Measurements from ENCODE around the gene ANKS6. TPM values are rescaled to one million over a fixed set of nuclear protein-coding genes. Genes with fewer than 3 reads are reported as not detected.

The ANKS6 gene
- total RNA-seq, 2 donors from 2014 or later = 13.2 to 32.0 TPM

- WGBS, 2 donors = 76 to 84% methylated on average over 15 to 18 of the region's 18 CpGs
- peaks cover 30% of the 10 kb centered on the region for H3K4me1 ChIP-seq
- H3K9me3 ChIP-seq = no peaks in the 10 kb centered on the region
- intact Hi-C loops (cut with DNase I) = no loop called here
- no peak for TF ChIP-seq POLR2A (IDR thresholded peaks at IDR 0.05)
- TF ChIP-seq, protein P1, sequence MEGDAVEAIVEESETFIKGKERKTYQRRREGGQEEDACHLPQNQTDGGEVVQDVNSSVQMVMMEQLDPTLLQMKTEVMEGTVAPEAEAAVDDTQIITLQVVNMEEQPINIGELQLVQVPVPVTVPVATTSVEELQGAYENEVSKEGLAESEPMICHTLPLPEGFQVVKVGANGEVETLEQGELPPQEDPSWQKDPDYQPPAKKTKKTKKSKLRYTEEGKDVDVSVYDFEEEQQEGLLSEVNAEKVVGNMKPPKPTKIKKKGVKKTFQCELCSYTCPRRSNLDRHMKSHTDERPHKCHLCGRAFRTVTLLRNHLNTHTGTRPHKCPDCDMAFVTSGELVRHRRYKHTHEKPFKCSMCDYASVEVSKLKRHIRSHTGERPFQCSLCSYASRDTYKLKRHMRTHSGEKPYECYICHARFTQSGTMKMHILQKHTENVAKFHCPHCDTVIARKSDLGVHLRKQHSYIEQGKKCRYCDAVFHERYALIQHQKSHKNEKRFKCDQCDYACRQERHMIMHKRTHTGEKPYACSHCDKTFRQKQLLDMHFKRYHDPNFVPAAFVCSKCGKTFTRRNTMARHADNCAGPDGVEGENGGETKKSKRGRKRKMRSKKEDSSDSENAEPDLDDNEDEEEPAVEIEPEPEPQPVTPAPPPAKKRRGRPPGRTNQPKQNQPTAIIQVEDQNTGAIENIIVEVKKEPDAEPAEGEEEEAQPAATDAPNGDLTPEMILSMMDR (IDR thresholded peaks at IDR 0.05) = no peak
- DNase-seq (peak in 1 of 4 donors; percentile 30), ATAC-seq (no peak)
- no peaks in the 10 kb centered on the region for H3K27me3 ChIP-seq
- H3K27ac ChIP-seq = peak overlapping the region in 3 of 4 donors; percentile 3 to 53 (median 34)
- H3K36me3 ChIP-seq (replicated peaks in 1 of 2; ENCODE audit: insufficient read depth in 1 of 2, low read depth in 2 of 2) = peaks cover 0 to 2% of the 10 kb centered on the region in 2 donors
- no peak overlapping the region for H3K4me3 ChIP-seq
These were observed 4.5 kb downstream of the ANKS6 start for GRCh38 chr9:98791608-98792490.

- H3K36me3 ChIP-seq (replicated peaks in 1 of 2; ENCODE audit: insufficient read depth in 1 of 2, low read depth in 2 of 2) = peaks cover 0 to 2% of the 10 kb centered on the region in 2 donors
- TF ChIP-seq, protein P1 (IDR thresholded peaks at IDR 0.05) = peak; percentile 93 to 99 (median 96)
- TF ChIP-seq POLR2A (IDR thresholded peaks at IDR 0.05) = no peak
- no peak overlapping the region for H3K4me3 ChIP-seq
- H3K9me3 ChIP-seq = no peaks in the 10 kb centered on the region
- peak; percentile 86 for ATAC-seq
- H3K4me1 ChIP-seq = peaks cover 28% of the 10 kb centered on the region
- intact Hi-C loops (cut with DNase I) = no loop called here
- WGBS, 2 donors = 41 to 42% methylated on average over 10 of the region's 10 CpGs
- no peaks in the 10 kb centered on the region for H3K27me3 ChIP-seq
- peak overlapping the region in 3 of 4 donors; percentile 15 to 53 (median 34) for H3K27ac ChIP-seq
- DNase-seq = peak; percentile 83 to 86 (median 84)
These were observed 5.3 kb downstream of the ANKS6 start for GRCh38 chr9:98790842-98791607.

- H3K27ac ChIP-seq = no peak overlapping the region
- H3K9me3 ChIP-seq = no peaks in the 10 kb centered on the region
- no peak overlapping the region for H3K4me3 ChIP-seq
- intact Hi-C loops (cut with DNase I) = no loop called here
- 55 to 83% methylated on average over 4 to 24 of the region's 25 CpGs for WGBS, 2 donors
- peaks cover 22% of the 10 kb centered on the region for H3K4me1 ChIP-seq
- DNase-seq (no peak), ATAC-seq (no peak)
- TF ChIP-seq, protein P1 (IDR thresholded peaks at IDR 0.05) = no peak
- no peak for TF ChIP-seq POLR2A (IDR thresholded peaks at IDR 0.05)
- H3K36me3 ChIP-seq (replicated peaks in 1 of 2; ENCODE audit: insufficient read depth in 1 of 2, low read depth in 2 of 2) = peaks cover 0 to 2% of the 10 kb centered on the region in 2 donors
- no peaks in the 10 kb centered on the region for H3K27me3 ChIP-seq
These were observed 6.1 kb downstream of the ANKS6 start for GRCh38 chr9:98790134-98790841.

DNA sequence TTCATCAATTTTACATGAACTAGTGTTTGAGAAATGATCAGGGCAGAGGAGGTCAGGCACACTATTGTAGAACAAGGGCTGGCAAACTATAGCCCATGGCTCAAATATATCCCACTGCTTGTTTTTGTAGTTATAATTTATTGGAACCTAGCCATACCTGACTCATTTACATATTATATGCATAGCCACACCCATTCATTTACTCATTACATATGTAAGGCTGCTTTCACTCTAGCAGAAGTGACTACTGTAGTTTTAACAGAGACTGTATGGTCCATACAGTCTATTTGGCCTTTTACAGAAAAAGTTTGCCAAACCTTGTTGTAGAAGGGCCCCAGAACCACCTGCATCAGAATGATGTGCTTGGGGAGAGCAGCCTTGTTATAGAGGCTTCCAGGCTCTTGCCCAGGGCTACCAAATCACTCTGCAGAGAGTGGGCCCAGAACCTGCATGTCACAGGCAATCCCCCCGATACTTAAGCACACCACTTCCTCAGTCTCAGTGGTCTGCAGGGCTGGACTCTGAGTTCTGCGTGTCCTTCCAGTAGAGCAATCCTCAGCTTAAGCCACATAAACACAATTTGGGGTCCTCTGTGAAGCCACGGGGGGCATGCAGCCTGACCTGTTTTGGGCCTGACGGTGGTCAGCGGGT, 6.7 kb downstream of the ANKS6 start:
- Histone ChIP-seq H3K36me3 (replicated peaks in 1 of 2; ENCODE audit: insufficient read depth in 1 of 2, low read depth in 2 of 2) (peaks cover 0 to 2% of the 10 kb centered on the region in 2 donors), H3K4me3 (no peak overlapping the region), H3K9me3 (no peaks in the 10 kb centered on the region), H3K4me1 (peaks cover 15% of the 10 kb centered on the region), H3K27ac (no peak overlapping the region), H3K27me3 (no peaks in the 10 kb centered on the region)
- 60 to 96% methylated on average over 1 to 5 of the region's 5 CpGs for WGBS, 2 donors
- intact Hi-C loops (cut with DNase I) = no loop called here
- ATAC-seq (no peak), DNase-seq (no peak)
- TF ChIP-seq, protein P1 (IDR thresholded peaks at IDR 0.05) = no peak
- TF ChIP-seq POLR2A (IDR thresholded peaks at IDR 0.05) = no peak
